Uterus (tissue), 2 donors: Measurements from ENCODE around the gene DMTF1.

ENCODE experiments used
- CTCF ChIP-seq, 4 experiments: fragments of 200-600 bp in 2 of 4; fragments of 450-650 bp in 2 of 4; sonication (generic) in 2 of 4; IDR thresholded peaks; one replicate each; pipeline ENCODE4 v1.5.1; 2016 to 2019; ENCODE audit warnings: antibody characterized with exemption in 4 of 4, mild to moderate bottlenecking in 2 of 4, moderate library complexity in 1 of 4
- POLR2A ChIP-seq, 2 donors: fragments of 450-650 bp; IDR thresholded peaks; one replicate each; pipeline ENCODE4 v1.6.1; 2016; ENCODE audit warnings: antibody characterized with exemption in 2 of 2, mild to moderate bottlenecking in 1 of 2, moderate library complexity in 1 of 2

- TF ChIP-seq CTCF (IDR thresholded peaks at IDR 0.05) = no peak
- no peak for TF ChIP-seq POLR2A (IDR thresholded peaks at IDR 0.05)
Observed at GRCh38 chr7:87111877-87112276, 40.4 kb upstream of the DMTF1 start.
